Adrenal gland (tissue), 12 donors: Measurements from ENCODE around the gene SCARB1. TPM values are rescaled to one million over a fixed set of nuclear protein-coding genes. Genes with fewer than 3 reads are reported as not detected.

Experiments
- DNase-seq, 7 donors: peaks; one replicate each; pipeline ENCODE4 v3.0.0-alpha.2; 2019 to 2020
- H3K27ac ChIP-seq, 5 donors: fragments of 200-600 bp; sonication (generic) in 4 of 5; 1 replicate in 3 of 5; 2 replicates in 2 of 5; pipeline versions ENCODE4 v1.5.1 to v1.8.0; 2016 to 2020; ENCODE audit warnings: mild to moderate bottlenecking in 1 of 5
- H3K27me3 ChIP-seq: fragments of 200-600 bp; 2 replicates; pipeline ENCODE4 v1.8.0; 2021
- H3K36me3 ChIP-seq, 2 donors: fragments of 200-600 bp; replicated peaks in 1 of 2; 1 replicate in 1 of 2; 2 replicates in 1 of 2; pipeline versions ENCODE4 v1.5.1 to v1.8.0; 2018 to 2022
- H3K4me1 ChIP-seq, 2 donors: fragments of 200-600 bp; replicated peaks in 1 of 2; 1 replicate in 1 of 2; 2 replicates in 1 of 2; pipeline versions ENCODE4 v1.5.1 to v1.8.0; 2018 to 2021
- H3K4me3 ChIP-seq, 4 donors: fragments of 200-600 bp; sonication (generic) in 3 of 4; one replicate each; pipeline ENCODE4 v1.5.1; 2016 to 2018
- H3K9me3 ChIP-seq, 3 donors: fragments of 200-600 bp; sonication (generic) in 1 of 3; replicated peaks in 1 of 3; 1 replicate in 2 of 3; 2 replicates in 1 of 3; pipeline versions ENCODE4 v1.5.1 to v1.8.0; 2016 to 2021
- CTCF ChIP-seq, 6 experiments: fragments of 450-650 bp in 4 of 6; fragments of 200-600 bp in 2 of 6; sonication (generic) in 1 of 6; IDR thresholded peaks; 1 replicate in 5 of 6; 2 replicates in 1 of 6; pipeline versions ENCODE4 v1.5.1 to v1.8.0; 2016 to 2021; ENCODE audit warnings: antibody characterized with exemption in 6 of 6, mild to moderate bottlenecking in 2 of 6, moderate library complexity in 1 of 6
- POLR2A ChIP-seq, 2 donors: fragments of 450-650 bp; IDR thresholded peaks; one replicate each; pipeline ENCODE4 v1.6.1; 2017; ENCODE audit warnings: antibody characterized with exemption in 2 of 2, mild to moderate bottlenecking in 2 of 2, moderate library complexity in 1 of 2
- WGBS, 4 donors: extraction: QIAGEN DNeasy Blood & Tissue Kit in 2 of 4; methylation state at CpG; one replicate each; pipeline versions ENCODE4 v1.1.5 to v1.1.7; 2013 to 2017; 5-methylcytosine and 5-hydroxymethylcytosine counted together
- intact Hi-C, 2 donors: fragments of 100-400 bp; cut with DNase I; formaldehyde crosslinking; loops; one replicate each; pipeline versions ENCODE4 v1.14.1 to v1.15.0; 2022 to 2023
- polyA plus RNA-seq, 3 donors: library from polyadenylated mRNA; stranded (reverse); fragments of 200-250 nt in 2 of 3; fragments of 350-450 nt in 1 of 3; fragmentation: Illumina TruSeq in 1 of 3; extraction: RNeasy Lipid Tissue Mini Kit (QIAGEN cat#74804) in 1 of 3; gene quantifications; one replicate each; pipeline ENCODE4 v1.2.3, GENCODE V29; 2013 to 2014
- total RNA-seq, 9 donors: library from RNA; depleted of rRNA in 4 of 9; stranded (reverse); fragments of >200 nt in 4 of 9; fragments of 120-200 nt in 1 of 9; fragmentation: NEBNext Ultra II Directional in 1 of 9; extraction: Animal tissue kit (Norgen Biotek cat#: 25700) in 1 of 9; gene quantifications; one replicate each; pipeline versions ENCODE4 v1.1.0 to v1.2.4, GENCODE V29; 2013 to 2023
- donor health status: healthy with polysubstance abuse.
- donor health status: Bipolar disorder and iron deficiency.
- donor health status: DM: yes; HTN: yes; CAD: no.
- donor health status: DM: no; HTN: no; CAD: no.
- donor health status: DM: no; HTN: no; CAD: no.
- donor health status: DM: yes; HTN: yes; CAD: no.

SCARB1 gene
- total and polyA plus RNA-seq, 12 donors = 213 to 8,580 (median 1,325) TPM

- no peak for TF ChIP-seq CTCF (IDR thresholded peaks at IDR 0.05)
- TF ChIP-seq POLR2A (IDR thresholded peaks at IDR 0.05) = no peak
- Histone ChIP-seq H3K4me3 (no peak overlapping the region), H3K4me1 (peaks cover 57 to 77% of the 10 kb centered on the region in 2 donors), H3K27me3 (no peaks in the 10 kb centered on the region), H3K27ac (peak overlapping the region; percentile 22 to 93 (median 84)), H3K9me3 (no peaks in the 10 kb centered on the region), H3K36me3 (no peaks in the 10 kb centered on the region)
- WGBS, 4 donors = 65 to 75% (median 71%) methylated on average over 31 to 37 of the region's 37 CpGs
- intact Hi-C loops = no loop called here
- no peak for DNase-seq
Observed at GRCh38 chr12:124844411-124845397, 19.0 kb downstream of the SCARB1 start.

- no peaks in the 10 kb centered on the region for H3K27me3 ChIP-seq
- H3K36me3 ChIP-seq = no peaks in the 10 kb centered on the region
- H3K27ac ChIP-seq = peak overlapping the region; percentile 77 to 93 (median 84)
- no peaks in the 10 kb centered on the region for H3K9me3 ChIP-seq
- peaks cover 55 to 72% of the 10 kb centered on the region in 2 donors for H3K4me1 ChIP-seq
- 26 to 38% (median 30%) methylated on average over 16 of the region's 16 CpGs for WGBS, 4 donors
- DNase-seq = peak in 2 of 7 donors; percentile 60
- intact Hi-C loops = no loop called here
- no peak overlapping the region for H3K4me3 ChIP-seq
- TF ChIP-seq CTCF (IDR thresholded peaks at IDR 0.05) (no peak), POLR2A (IDR thresholded peaks at IDR 0.05) (no peak)
Observed at GRCh38 chr12:124842800-124843510, 20.7 kb downstream of the SCARB1 start.

GRCh38 chr12:124842073-124842749 is 21.5 kb downstream of the SCARB1 start:
- 40 to 54% (median 41%) methylated on average over 11 to 14 of the region's 14 CpGs for WGBS, 4 donors
- intact Hi-C loops = no loop called here
- TF ChIP-seq CTCF (IDR thresholded peaks at IDR 0.05) = no peak
- TF ChIP-seq POLR2A (IDR thresholded peaks at IDR 0.05) = peak in 1 of 2 donors; percentile 57
- Histone ChIP-seq H3K27ac (peak overlapping the region; percentile 77 to 93 (median 84)), H3K36me3 (no peaks in the 10 kb centered on the region), H3K27me3 (no peaks in the 10 kb centered on the region), H3K4me3 (no peak overlapping the region), H3K9me3 (no peaks in the 10 kb centered on the region), H3K4me1 (peaks cover 53 to 72% of the 10 kb centered on the region in 2 donors)
- DNase-seq = peak; percentile 64 to 89 (median 81)

DNA sequence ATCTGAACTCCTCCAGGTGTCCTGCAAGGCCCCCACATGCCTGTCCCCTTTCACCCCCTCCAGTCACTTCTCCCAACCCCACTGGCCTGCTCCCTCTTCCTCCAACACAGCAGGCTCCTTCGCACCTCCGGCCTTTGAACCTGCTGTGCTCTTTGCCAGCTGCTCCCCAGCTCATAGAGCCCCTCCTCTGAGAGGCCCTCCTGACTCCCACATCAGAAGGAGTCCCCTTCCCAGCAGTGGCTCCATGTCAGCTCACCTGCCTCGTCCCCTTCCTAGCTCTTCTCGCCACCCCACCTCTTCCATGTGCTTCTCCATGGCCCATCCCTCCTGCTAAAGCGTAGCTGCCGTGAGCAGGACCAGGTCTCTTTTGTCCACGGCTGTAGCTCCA is 22.1 kb downstream of the SCARB1 start:
- Histone ChIP-seq H3K9me3 (no peaks in the 10 kb centered on the region), H3K4me1 (peaks cover 54 to 74% of the 10 kb centered on the region in 2 donors), H3K27ac (peak overlapping the region; percentile 49 to 93 (median 84)), H3K27me3 (no peaks in the 10 kb centered on the region), H3K36me3 (no peaks in the 10 kb centered on the region), H3K4me3 (no peak overlapping the region)
- 66 to 81% (median 78%) methylated on average over 7 of the region's 7 CpGs for WGBS, 4 donors
- no peak for DNase-seq
- intact Hi-C loops = no loop called here
- no peak for TF ChIP-seq CTCF (IDR thresholded peaks at IDR 0.05)
- TF ChIP-seq POLR2A (IDR thresholded peaks at IDR 0.05) = no peak
